Skin epidermis (tissue), 12 donors: ENCODE results near the gene TWIST1.

ENCODE experiments used
- H3K27ac ChIP-seq, 21 experiments: fragments of 200-600 bp; sonication (generic) in 11 of 21; one replicate each; pipeline ENCODE4 v1.5.0; 2020; ENCODE audit warnings: mild to moderate bottlenecking in 3 of 21, inconsistent platforms in 2 of 21, moderate library complexity in 2 of 21
- H3K4me3 ChIP-seq, 7 experiments: fragments of 200-600 bp; sonication (generic) in 2 of 7; one replicate each; pipeline ENCODE4 v1.5.0; 2020; ENCODE audit warnings: inconsistent platforms in 2 of 7, mild to moderate bottlenecking in 2 of 7, moderate library complexity in 1 of 7

TWIST1 gene

DNA sequence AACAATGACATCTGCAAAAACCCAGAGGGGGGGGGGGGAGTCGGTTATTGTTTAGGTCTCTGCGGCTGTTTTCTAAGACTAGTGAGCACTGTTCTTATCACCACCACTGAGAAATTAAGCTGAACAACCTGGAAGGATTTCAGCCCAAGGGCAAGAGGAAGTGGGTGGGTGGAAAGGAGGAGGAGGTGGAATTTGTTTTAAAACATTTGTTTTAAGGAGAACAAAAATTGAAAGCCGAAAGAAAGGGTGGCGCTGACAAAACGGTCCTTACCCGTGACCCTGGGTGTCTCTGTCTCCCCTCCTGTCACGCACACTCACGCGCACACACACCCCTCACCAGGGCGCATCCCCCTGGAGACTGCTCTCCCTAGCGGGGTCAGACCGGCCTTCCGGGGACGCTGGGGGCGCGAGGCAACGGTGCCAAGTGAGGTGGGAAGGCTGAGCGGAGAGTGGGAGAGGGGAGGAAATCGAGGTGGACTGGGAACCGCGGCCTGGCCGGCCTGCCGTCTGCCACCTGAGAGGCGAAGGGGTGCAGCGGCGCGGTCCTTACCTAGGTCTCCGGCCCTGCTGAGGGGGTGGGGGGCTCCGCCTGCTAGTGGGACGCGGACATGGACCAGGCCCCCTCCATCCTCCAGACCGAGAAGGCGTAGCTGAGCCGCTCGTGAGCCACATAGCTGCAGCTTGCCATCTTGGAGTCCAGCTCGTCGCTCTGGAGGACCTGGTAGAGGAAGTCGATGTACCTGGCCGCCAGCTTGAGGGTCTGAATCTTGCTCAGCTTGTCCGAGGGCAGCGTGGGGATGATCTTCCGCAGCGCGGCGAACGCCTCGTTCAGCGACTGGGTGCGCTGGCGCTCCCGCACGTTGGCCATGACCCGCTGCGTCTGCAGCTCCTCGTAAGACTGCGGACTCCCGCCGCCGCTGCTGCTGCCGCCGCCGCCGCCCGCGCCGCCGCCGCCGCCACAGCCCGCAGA, 1.0 kb downstream of the TWIST1 start:
- H3K27ac ChIP-seq: peak overlapping the region in 20 of 21 experiments; percentile 11 to 94 (median 74)
- peak overlapping the region; percentile 31 to 51 (median 40) for H3K4me3 ChIP-seq

DNA sequence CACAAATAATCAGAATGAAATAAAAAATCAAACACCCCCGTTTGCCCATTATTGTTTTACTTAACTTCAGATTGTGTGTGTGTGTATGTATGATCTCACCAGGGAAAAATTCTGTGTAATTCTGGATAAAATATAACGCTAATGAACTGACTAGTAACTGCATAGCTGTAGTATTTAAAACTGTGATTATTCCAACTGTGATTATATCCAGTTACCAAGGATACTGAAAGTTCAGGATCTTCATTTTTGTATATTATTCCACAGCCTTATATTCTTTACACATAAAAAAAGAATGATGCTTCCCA, 2.9 kb downstream of the TWIST1 start:
- peak overlapping the region in 10 of 21 experiments; percentile 3 to 94 (median 33) for H3K27ac ChIP-seq
- peak overlapping the region; percentile 31 to 51 (median 40) for H3K4me3 ChIP-seq

DNA sequence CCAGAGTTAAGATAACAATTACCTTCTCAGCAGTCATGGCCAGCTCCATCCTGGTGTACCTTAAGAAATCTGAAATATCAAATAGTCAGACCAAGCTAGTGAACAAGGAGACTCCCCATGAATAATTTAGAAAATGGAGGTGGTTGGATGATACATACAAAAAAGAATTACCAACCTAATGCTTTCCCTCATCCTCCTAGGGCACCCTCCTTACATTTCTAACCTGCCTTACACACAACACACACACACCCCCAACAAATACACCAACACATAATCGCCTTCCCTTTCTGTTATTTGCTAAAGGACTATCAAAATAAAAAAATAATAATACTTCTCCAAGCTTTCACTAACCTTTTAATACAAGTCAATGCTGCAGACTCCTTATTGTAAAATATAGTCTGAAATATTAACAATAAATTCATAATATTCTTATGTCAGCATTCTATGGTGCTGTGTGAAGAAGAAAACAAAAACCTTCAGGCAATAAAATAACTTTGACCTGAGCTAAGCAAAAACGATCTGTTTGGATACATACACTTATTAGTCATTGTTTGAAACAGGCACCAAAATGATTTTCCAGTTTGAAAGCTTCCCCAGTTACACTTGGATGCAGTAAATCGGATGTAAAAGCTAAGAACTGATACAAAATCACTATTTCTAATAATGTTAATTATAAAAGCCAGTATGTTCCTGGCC, 3.4 kb downstream of the TWIST1 start:
- H3K4me3 ChIP-seq: peak overlapping the region; percentile 0 to 51 (median 40)
- peak overlapping the region in 11 of 21 experiments; percentile 3 to 94 (median 30) for H3K27ac ChIP-seq

- H3K27ac ChIP-seq: peak overlapping the region in 14 of 21 experiments; percentile 53 to 94 (median 75)
Measured at GRCh38 chr7:19113002-19113350, 4.5 kb downstream of the TWIST1 start.

GRCh38 chr7:19112274-19113001, 5.0 kb downstream of the TWIST1 start:
- H3K27ac ChIP-seq: peak overlapping the region in 20 of 21 experiments; percentile 16 to 94 (median 65)
- peak overlapping the region; percentile 5 to 51 (median 40) for H3K4me3 ChIP-seq

More at GRCh38 chr7:19113002-19113350, 4.5 kb downstream of the TWIST1 start:
- H3K4me3 ChIP-seq: peak overlapping the region; percentile 5 to 51 (median 40)

GRCh38 chr7:19111474-19112273, 5.8 kb downstream of the TWIST1 start:
- Histone ChIP-seq H3K27ac (peak overlapping the region in 19 of 21 experiments; percentile 16 to 94 (median 67)), H3K4me3 (peak overlapping the region; percentile 5 to 51 (median 40))

DNA sequence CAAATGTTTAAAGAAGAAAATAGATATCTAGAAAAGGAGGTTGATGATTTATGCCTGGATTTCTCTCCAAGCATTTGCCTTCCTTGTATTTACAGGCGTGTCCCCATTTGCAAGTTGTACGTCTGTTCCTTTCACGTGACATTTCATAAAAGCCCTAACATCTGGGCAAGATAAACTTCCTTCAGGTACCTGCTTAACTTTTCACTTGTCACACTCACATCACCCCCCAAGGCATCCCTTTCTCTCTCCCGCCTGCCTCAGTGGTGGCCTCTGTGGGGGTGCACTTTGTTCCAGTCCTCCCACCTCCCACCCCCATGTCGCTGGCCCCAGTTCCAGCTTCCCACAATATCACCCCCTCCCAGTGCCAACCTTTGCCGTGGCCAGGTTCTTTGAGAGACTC, 6.7 kb downstream of the TWIST1 start:
- H3K4me3 ChIP-seq: peak overlapping the region in 2 of 7 experiments; percentile 40 to 51
- peak overlapping the region in 18 of 21 experiments; percentile 16 to 94 (median 60) for H3K27ac ChIP-seq

DNA sequence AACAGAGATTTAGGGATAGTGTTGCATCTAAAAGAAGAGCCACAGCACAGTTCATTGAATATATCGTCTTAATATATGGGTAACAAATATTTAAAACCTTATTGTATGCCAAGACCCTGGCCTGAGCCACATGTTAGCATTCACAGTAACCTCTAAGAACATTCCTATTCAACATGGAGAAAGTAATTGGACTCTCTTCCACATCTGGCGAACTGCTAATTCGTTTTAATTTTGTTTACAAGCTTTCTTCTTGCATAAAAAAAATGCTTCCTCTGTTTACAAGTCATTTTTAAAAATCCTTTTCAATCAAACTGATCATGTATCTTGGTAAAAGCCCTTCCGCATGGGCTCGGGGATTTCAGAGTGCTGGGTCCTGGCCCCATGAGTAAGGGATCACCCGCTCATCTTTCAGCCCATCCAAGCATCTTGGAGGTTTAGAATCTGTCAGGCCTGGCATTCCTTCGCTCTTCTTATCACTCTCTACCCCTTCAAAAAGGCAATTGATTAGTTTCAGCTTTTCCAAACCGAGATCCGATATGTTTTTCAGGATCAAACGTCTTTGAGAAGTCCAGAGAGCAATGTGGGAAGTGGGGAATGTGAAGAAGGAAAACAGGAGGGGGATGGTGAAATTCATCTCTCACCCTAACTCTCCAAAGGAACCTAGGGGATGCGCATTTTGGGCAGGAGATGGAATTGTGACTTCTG, 7.3 kb downstream of the TWIST1 start:
- H3K4me3 ChIP-seq: peak overlapping the region in 1 of 7 experiments; percentile 40
- H3K27ac ChIP-seq: peak overlapping the region in 17 of 21 experiments; percentile 25 to 94 (median 67)

DNA sequence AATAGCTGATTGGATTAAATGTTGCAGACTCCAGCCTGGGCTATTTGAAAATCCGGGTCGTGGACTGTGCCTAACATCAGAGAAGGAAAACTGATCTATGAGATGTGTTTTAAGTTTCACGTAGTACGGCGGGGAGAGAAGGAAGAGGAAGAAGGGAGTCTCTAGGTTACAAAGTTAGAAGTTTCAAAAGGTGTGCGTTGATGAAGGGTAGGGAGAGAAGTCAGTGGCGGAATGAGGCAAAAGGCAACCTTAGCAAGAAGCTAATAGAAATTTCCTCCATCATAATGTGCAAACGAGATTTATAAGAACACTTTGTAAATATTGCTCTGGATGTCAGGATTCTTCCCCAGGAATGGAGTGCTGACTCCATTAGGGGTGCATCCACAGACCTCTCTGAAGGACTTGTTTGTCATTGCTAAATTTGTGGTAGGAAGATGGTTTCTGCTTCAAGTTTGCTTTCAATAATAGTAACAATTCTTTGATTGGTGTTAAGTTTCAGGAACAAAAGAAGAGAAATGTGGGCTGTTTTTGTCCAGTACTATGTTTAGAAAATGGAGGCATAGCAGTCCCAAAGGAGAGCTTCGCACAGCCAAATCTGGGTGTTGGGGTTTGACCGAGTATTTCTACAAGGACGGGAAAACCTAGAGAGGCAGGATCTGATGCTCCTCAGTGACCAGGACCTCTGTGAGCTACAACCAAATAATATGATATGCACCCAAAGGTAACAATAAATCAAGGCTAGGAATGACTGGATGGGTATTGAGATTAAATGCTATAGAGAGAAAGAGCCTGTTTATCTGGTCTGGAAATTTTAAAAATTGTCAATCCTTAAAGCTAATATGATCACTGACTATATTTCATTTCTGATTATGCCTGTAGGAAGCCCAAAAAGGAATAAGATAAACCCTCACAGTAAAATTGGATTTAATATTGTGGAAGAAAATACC, 8.2 kb downstream of the TWIST1 start:
- peak overlapping the region in 2 of 7 experiments; percentile 5 to 30 for H3K4me3 ChIP-seq
- peak overlapping the region in 18 of 21 experiments; percentile 36 to 94 (median 80) for H3K27ac ChIP-seq

DNA sequence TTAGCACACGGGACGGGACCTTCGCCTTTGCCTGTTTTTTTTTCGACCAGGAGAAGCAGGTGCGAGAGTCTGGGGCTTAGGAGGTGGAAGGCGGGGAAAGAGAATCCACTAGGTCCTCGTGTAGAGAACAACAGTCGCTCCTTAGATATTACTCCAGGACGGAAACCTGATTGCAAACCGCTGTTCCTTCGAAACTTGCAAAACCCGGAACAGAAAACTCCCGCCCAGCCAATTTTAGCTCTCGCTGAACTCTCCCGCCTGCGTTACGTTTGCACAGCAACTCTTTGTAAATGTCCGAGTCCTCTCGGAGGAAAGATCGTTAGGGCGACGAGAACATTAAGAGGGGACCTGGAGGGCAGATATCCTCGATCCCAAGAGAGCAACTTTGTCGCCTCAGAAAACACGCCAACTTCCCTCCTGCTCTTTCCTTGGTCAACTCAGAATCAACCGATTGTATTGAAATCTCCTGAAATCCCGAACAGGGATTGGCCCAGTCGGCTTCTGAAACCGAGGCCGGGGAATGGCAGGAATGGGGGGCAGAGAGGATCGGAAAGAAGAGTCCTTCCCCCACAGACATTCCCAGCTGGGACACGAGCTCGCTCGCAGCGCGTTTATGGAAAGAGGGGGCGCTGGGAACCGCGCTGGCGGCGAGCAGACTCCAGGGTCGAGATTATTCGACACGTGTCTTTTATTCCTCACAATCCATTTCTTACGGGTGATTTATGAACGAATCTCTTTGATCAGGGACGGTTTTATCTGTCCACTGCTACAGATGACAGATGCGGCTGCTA, 9.9 kb downstream of the TWIST1 start:
- H3K27ac ChIP-seq: peak overlapping the region in 20 of 21 experiments; percentile 46 to 94 (median 79)
- H3K4me3 ChIP-seq: peak overlapping the region in 6 of 7 experiments; percentile 2 to 33 (median 16)

GRCh38 chr7:19107081-19107355, 10.4 kb downstream of the TWIST1 start:
- peak overlapping the region in 4 of 7 experiments; percentile 14 to 33 (median 24) for H3K4me3 ChIP-seq
- H3K27ac ChIP-seq: peak overlapping the region in 20 of 21 experiments; percentile 46 to 94 (median 79)

- peak overlapping the region in 20 of 21 experiments; percentile 58 to 94 (median 79) for H3K27ac ChIP-seq
- H3K4me3 ChIP-seq: peak overlapping the region in 6 of 7 experiments; percentile 0 to 33 (median 16)
Measured at GRCh38 chr7:19106241-19107080, 11.0 kb downstream of the TWIST1 start.

GRCh38 chr7:19105546-19105945, 11.9 kb downstream of the TWIST1 start:
- peak overlapping the region in 3 of 7 experiments; percentile 14 to 33 (median 30) for H3K4me3 ChIP-seq
- peak overlapping the region in 18 of 21 experiments; percentile 58 to 94 (median 80) for H3K27ac ChIP-seq

- Histone ChIP-seq H3K27ac (peak overlapping the region in 16 of 21 experiments; percentile 13 to 94 (median 60)), H3K4me3 (no peak overlapping the region)
Measured at GRCh38 chr7:19104811-19105210, 12.6 kb downstream of the TWIST1 start.

- no peak overlapping the region for H3K4me3 ChIP-seq
Measured at GRCh38 chr7:19102884-19103283, 14.6 kb downstream of the TWIST1 start.

More at GRCh38 chr7:19102884-19103283, 14.6 kb downstream of the TWIST1 start:
- peak overlapping the region in 9 of 21 experiments; percentile 25 to 94 (median 59) for H3K27ac ChIP-seq
